HPDE6-E6E7 (cell line): ENCODE measurements around the gene NFATC2.
A peak's percentile ranks its signal among the peaks of the same experiment; 100 is the strongest.
"Not testable (repeated sequence)": the region's sequence is repeated elsewhere in the genome, so short reads cannot be mapped to it uniquely, and the experiment has no call there.

ENCODE experiments used
- DNase-seq: peaks from one replicate; pipeline ENCODE4 v3.0.0; 2011; ENCODE audit warnings: missing footprints; ENCODE audit errors: extremely low spot score

Gene NFATC2

GRCh38 chr20:51540580-51540979, 1.9 kb downstream of the NFATC2 start:
- DNase-seq, result no peak

- not testable (repeated sequence) for DNase-seq
These were observed 2.4 kb downstream of the NFATC2 start for GRCh38 chr20:51540074-51540473.

- DNase-seq, result no peak
These were observed 6.1 kb downstream of the NFATC2 start for GRCh38 chr20:51536116-51537069.

- DNase-seq, result no peak
These were observed 6.8 kb downstream of the NFATC2 start for GRCh38 chr20:51535674-51536073.

GRCh38 chr20:51535075-51535386, 7.5 kb downstream of the NFATC2 start:
- no peak for DNase-seq

GRCh38 chr20:51533291-51534172, 9.0 kb downstream of the NFATC2 start:
- peak; percentile 64 for DNase-seq

- DNase-seq, result no peak
These were observed 9.8 kb downstream of the NFATC2 start for GRCh38 chr20:51532577-51533191.

- DNase-seq, result no peak
These were observed 10.6 kb downstream of the NFATC2 start for GRCh38 chr20:51531712-51532456.

- peak; percentile 100 for DNase-seq
These were observed 11.3 kb downstream of the NFATC2 start for GRCh38 chr20:51531141-51531710.

GRCh38 chr20:51529758-51530157, 12.8 kb downstream of the NFATC2 start:
- no peak for DNase-seq

GRCh38 chr20:51529081-51529681, 13.3 kb downstream of the NFATC2 start:
- DNase-seq, result no peak

- DNase-seq, result no peak
These were observed 14.1 kb downstream of the NFATC2 start for GRCh38 chr20:51528263-51529027.

GRCh38 chr20:51526754-51527153, 15.8 kb downstream of the NFATC2 start:
- DNase-seq, result no peak

GRCh38 chr20:51526106-51526470, 16.4 kb downstream of the NFATC2 start:
- no peak for DNase-seq

- DNase-seq, result no peak
These were observed 17.0 kb downstream of the NFATC2 start for GRCh38 chr20:51525241-51526105.

- DNase-seq, result no peak
These were observed 19.1 kb downstream of the NFATC2 start for GRCh38 chr20:51523276-51524013.

- DNase-seq, result no peak
These were observed 20.3 kb downstream of the NFATC2 start for GRCh38 chr20:51522207-51522606.

GRCh38 chr20:51517839-51518238, 24.7 kb downstream of the NFATC2 start:
- DNase-seq, result no peak
